Transverse colon (tissue), 4 donors: ENCODE results near the gene MLLT1.

Experiments used
- CTCF ChIP-seq, 5 experiments: fragments of 200-600 bp in 3 of 5; fragments of 450-650 bp in 2 of 5; sonication (generic) in 3 of 5; IDR thresholded peaks; 1 replicate in 2 of 5; 2 replicates in 3 of 5; pipeline ENCODE4 v1.5.1; 2016 to 2017; ENCODE audit warnings: antibody characterized with exemption in 5 of 5, inconsistent platforms in 3 of 5, mild to moderate bottlenecking in 2 of 5, moderate library complexity in 1 of 5
- EP300 ChIP-seq: sonication (generic); formaldehyde crosslinking; IDR thresholded peaks from one replicate; pipeline ENCODE4 v1.6.1; 2017; ENCODE audit warnings: antibody characterized with exemption, low read depth
- POLR2A ChIP-seq: fragments of 450-650 bp; IDR thresholded peaks from one replicate; pipeline ENCODE4 v1.6.1; 2016; ENCODE audit warnings: antibody characterized with exemption, mild to moderate bottlenecking, moderate library complexity
- POLR2AphosphoS5 ChIP-seq, 3 donors: sonication (generic); formaldehyde crosslinking; IDR thresholded peaks; one replicate each; pipeline ENCODE4 v1.6.1; 2016; ENCODE audit warnings: antibody characterized with exemption in 3 of 3

- TF ChIP-seq CTCF (IDR thresholded peaks at IDR 0.05), result no peak
- no peak for TF ChIP-seq POLR2A
- no peak for TF ChIP-seq EP300
- TF ChIP-seq POLR2AphosphoS5 (IDR thresholded peaks at IDR 0.05), result no peak
Observed at GRCh38 chr19:6217752-6218334, 61.9 kb downstream of the MLLT1 start.
